Stimulated activated CD4-positive, alpha-beta T cell treated with anti-CD3 and anti-CD28 coated beads, Interleukin-4, amount 100 ng/mL, for 24 hours (primary cell): ENCODE measurements around the gene NUPR1.
"Not testable (repeated sequence)": the region's sequence is repeated elsewhere in the genome, so short reads cannot be mapped to it uniquely, and the experiment has no call there.

Experiments
- DNase-seq: peaks from one replicate; pipeline ENCODE4 v3.0.0-alpha.2; 2020

NUPR1 gene

GRCh38 chr16:28497386-28497785, 41.4 kb downstream of the NUPR1 start:
- DNase-seq, result no peak

GRCh38 chr16:28496844-28497243, 41.9 kb downstream of the NUPR1 start:
- no peak for DNase-seq

- no peak for DNase-seq
Observed at GRCh38 chr16:28495795-28496749, 42.7 kb downstream of the NUPR1 start.

- no peak for DNase-seq
Observed at GRCh38 chr16:28495098-28495793, 43.5 kb downstream of the NUPR1 start.

- DNase-seq, result peak; percentile 90
Observed at GRCh38 chr16:28494121-28494851, 44.5 kb downstream of the NUPR1 start, which contains the start of gene APOBR. APOBR (plus strand) TSS chr16:28494643; CDS start chr16:28494682, 39 bp downstream.

GRCh38 chr16:28492511-28492910, 46.3 kb downstream of the NUPR1 start:
- no peak for DNase-seq

- peak; percentile 91 for DNase-seq
Observed at GRCh38 chr16:28491970-28492474, 46.8 kb downstream of the NUPR1 start, which contains the start of gene CLN3. CLN3 (minus strand) TSS chr16:28492074; CDS start chr16:28491759, 315 bp downstream.

- no peak for DNase-seq
Observed at GRCh38 chr16:28491230-28491969, 47.4 kb downstream of the NUPR1 start.

GRCh38 chr16:28486266-28486665, 52.5 kb downstream of the NUPR1 start:
- no peak for DNase-seq

GRCh38 chr16:28483361-28483760, 55.4 kb downstream of the NUPR1 start:
- DNase-seq, result not testable (repeated sequence)
